ENCODE results near the gene ENDOG.
"Not testable (repeated sequence)": the region's sequence is repeated elsewhere in the genome, so short reads cannot be mapped to it uniquely, and the experiment has no call there.

Gene ENDOG

GRCh38 chr9:128818099-128818838 lies at the start of gene ENDOG:
Gene ENDOG (plus strand): TSS chr9:128818500. CDS start chr9:128818685, 185 bp downstream.
- ATAC-seq (ENCODE audit: low read depth) = peak; percentile 91
- Mint-ChIP-seq H3K4me1 (peaks cover 17% of the 10 kb centered on the region), H3K27ac (peak within 1 kb of the TSS; percentile 57)

DNA sequence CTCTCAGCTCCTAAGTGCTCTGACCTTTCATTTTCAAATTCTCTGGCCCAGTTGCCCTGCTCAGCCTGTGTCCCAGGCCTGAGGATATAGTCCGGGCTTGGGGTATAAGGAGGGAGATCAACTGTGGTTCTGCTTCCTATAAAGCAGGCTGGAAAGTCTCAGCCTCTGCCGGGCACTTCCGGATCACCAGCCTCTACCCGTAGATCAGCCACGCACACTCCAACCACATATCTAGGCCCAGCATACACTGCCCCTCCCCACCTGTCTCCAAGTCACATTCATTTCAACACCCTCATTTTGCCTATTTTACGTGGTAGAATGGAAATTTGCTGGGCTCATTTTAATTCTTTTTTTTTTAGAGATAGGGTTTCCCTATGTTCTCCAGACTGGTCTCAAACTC lies 49.7 kb upstream of the ENDOG start:
- Mint-ChIP-seq H3K4me1 (peaks cover 31% of the 10 kb centered on the region), H3K4me3 (no peak overlapping the region), H3K27ac (no peak overlapping the region), H3K36me3 (peaks cover 9% of the 10 kb centered on the region), H3K9me3 (no peaks in the 10 kb centered on the region), H3K27me3 (no peaks in the 10 kb centered on the region)
- DNase-seq (ENCODE audit: low spot score in 2 of 2) (no peak), ATAC-seq (ENCODE audit: low read depth) (no peak)

More at GRCh38 chr9:128818099-128818838, at the start of gene ENDOG:
- no peaks in the 10 kb centered on the region for H3K27me3 Mint-ChIP-seq
- H3K4me3 Mint-ChIP-seq = peak within 1 kb of the TSS; percentile 89
- DNase-seq (ENCODE audit: low spot score in 2 of 2) = peak; percentile 98 to 99
- H3K9me3 Mint-ChIP-seq = no peaks in the 10 kb centered on the region
- peaks cover 8% of the 10 kb centered on the region for H3K36me3 Mint-ChIP-seq

DNA sequence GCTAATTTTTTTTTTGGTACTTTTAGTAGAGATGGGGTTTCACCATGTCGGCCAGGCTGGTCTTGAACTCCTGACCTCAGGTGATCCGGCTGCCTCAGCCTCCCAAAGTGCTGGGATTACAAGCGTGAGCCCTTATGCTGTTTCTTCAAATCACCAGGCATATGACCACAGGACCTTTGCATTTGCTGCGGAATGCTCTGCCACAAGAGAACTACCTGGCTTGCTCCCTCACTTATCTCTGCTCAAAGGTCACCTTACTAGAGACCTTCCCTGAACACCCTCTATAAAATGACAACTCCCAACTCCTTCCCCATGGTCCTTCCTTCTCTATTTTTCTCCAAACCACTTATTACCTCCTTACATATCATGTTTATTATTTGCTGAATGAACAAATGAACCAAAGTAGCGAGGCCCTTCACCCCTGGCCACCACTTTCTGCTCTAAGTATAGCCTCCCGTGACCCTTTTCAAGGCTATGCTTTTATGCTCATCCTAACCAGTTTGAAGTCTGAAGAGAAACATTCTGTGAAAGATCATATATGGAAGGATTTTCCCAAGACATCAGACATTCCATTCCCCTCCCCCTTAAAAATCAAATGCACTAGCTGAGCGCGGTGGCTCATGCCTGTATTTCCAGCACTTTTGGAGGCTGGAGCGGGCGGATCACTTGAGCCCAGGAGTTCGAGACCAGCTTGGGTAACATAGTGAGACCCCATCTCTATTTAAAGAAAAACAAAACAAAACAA lies 47.8 kb upstream of the ENDOG start:
- ATAC-seq (ENCODE audit: low read depth) (no peak), DNase-seq (ENCODE audit: low spot score in 2 of 2) (no peak)
- H3K4me1 Mint-ChIP-seq = peaks cover 30% of the 10 kb centered on the region
- peak overlapping the region; percentile 97 for H3K27ac Mint-ChIP-seq
- no peaks in the 10 kb centered on the region for H3K27me3 Mint-ChIP-seq
- peak overlapping the region; percentile 96 for H3K4me3 Mint-ChIP-seq
- peaks cover 4% of the 10 kb centered on the region for H3K9me3 Mint-ChIP-seq
- peaks cover 13% of the 10 kb centered on the region for H3K36me3 Mint-ChIP-seq

GRCh38 chr9:128771094-128771721 lies 47.1 kb upstream of the ENDOG start:
- Mint-ChIP-seq H3K4me1 (peaks cover 30% of the 10 kb centered on the region), H3K36me3 (peaks cover 13% of the 10 kb centered on the region), H3K27me3 (no peaks in the 10 kb centered on the region), H3K27ac (peak overlapping the region; percentile 97), H3K9me3 (peaks cover 4% of the 10 kb centered on the region), H3K4me3 (peak overlapping the region; percentile 96)
- DNase-seq (ENCODE audit: low spot score in 2 of 2) (peak in 1 of 2 donors; percentile 16), ATAC-seq (ENCODE audit: low read depth) (peak; percentile 12)

GRCh38 chr9:128771745-128772519 lies 46.4 kb upstream of the ENDOG start, which contains the start of gene ZER1:
Gene ZER1 (minus strand): TSS chr9:128771927. CDS start chr9:128755565, 16,362 bp downstream.
- H3K36me3 Mint-ChIP-seq = peaks cover 13% of the 10 kb centered on the region
- peaks cover 30% of the 10 kb centered on the region for H3K4me1 Mint-ChIP-seq
- peaks cover 4% of the 10 kb centered on the region for H3K9me3 Mint-ChIP-seq
- peak within 1 kb of the TSS; percentile 97 for H3K27ac Mint-ChIP-seq
- peak; percentile 92 for ATAC-seq (ENCODE audit: low read depth)
- DNase-seq (ENCODE audit: low spot score in 2 of 2) = peak; percentile 92 to 98
- H3K27me3 Mint-ChIP-seq = no peaks in the 10 kb centered on the region
- H3K4me3 Mint-ChIP-seq = peak within 1 kb of the TSS; percentile 96

DNA sequence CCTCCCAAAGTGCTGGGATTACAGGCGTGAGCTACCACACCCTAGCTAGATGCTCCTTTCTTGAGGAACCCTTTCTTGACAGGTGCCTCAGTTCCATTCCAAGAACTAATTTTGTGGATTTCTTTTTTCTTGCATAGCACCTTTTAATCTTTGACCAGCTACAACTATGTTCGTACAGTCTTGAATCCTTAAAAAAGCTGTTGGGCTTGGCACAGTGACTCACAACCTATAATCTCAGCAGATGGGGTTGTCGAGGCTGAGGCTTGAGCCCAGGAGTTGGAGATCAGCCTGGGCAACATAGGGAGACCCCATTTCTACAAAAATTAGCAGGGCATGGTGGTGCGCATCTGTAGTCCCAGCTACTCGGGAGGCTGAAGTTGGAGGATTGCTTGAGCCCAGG lies 45.3 kb upstream of the ENDOG start:
- Mint-ChIP-seq H3K4me1 (peaks cover 24% of the 10 kb centered on the region), H3K9me3 (peaks cover 4% of the 10 kb centered on the region), H3K27me3 (no peaks in the 10 kb centered on the region), H3K27ac (no peak overlapping the region), H3K36me3 (peaks cover 9% of the 10 kb centered on the region), H3K4me3 (peak overlapping the region; percentile 51)
- ATAC-seq (ENCODE audit: low read depth) (no peak), DNase-seq (ENCODE audit: low spot score in 2 of 2) (no peak)

- Mint-ChIP-seq H3K4me1 (peaks cover 16% of the 10 kb centered on the region), H3K27me3 (no peaks in the 10 kb centered on the region), H3K27ac (no peak overlapping the region), H3K36me3 (peaks cover 9% of the 10 kb centered on the region), H3K9me3 (peaks cover 4% of the 10 kb centered on the region), H3K4me3 (no peak overlapping the region)
- DNase-seq (ENCODE audit: low spot score in 2 of 2) (no peak), ATAC-seq (ENCODE audit: low read depth) (no peak)
These were observed 43.5 kb upstream of the ENDOG start for GRCh38 chr9:128774804-128775203.

- not testable (repeated sequence) for H3K4me1 Mint-ChIP-seq; ATAC-seq (ENCODE audit: low read depth); H3K9me3 Mint-ChIP-seq; H3K27ac Mint-ChIP-seq; H3K36me3 Mint-ChIP-seq; DNase-seq (ENCODE audit: low spot score in 2 of 2); H3K4me3 Mint-ChIP-seq; H3K27me3 Mint-ChIP-seq
These were observed 38.2 kb upstream of the ENDOG start for GRCh38 chr9:128780093-128780492.

GRCh38 chr9:128781187-128782070 lies 36.9 kb upstream of the ENDOG start:
- peak; percentile 29 for ATAC-seq (ENCODE audit: low read depth)
- peaks cover 2% of the 10 kb centered on the region for H3K9me3 Mint-ChIP-seq

GRCh38 chr9:128782669-128783068 lies 35.6 kb upstream of the ENDOG start:
- H3K4me3 Mint-ChIP-seq = no peak overlapping the region
- H3K27ac Mint-ChIP-seq = no peak overlapping the region
- H3K27me3 Mint-ChIP-seq = no peaks in the 10 kb centered on the region
- peaks cover 10% of the 10 kb centered on the region for H3K4me1 Mint-ChIP-seq
- no peak for ATAC-seq (ENCODE audit: low read depth)
- peaks cover 2% of the 10 kb centered on the region for H3K9me3 Mint-ChIP-seq
- no peaks in the 10 kb centered on the region for H3K36me3 Mint-ChIP-seq
- no peak for DNase-seq (ENCODE audit: low spot score in 2 of 2)

More at GRCh38 chr9:128781187-128782070, 36.9 kb upstream of the ENDOG start:
- no peak for DNase-seq (ENCODE audit: low spot score in 2 of 2)
- Mint-ChIP-seq H3K27me3 (no peaks in the 10 kb centered on the region), H3K27ac (no peak overlapping the region), H3K36me3 (no peaks in the 10 kb centered on the region), H3K4me3 (no peak overlapping the region), H3K4me1 (peaks cover 7% of the 10 kb centered on the region)

- Mint-ChIP-seq H3K27ac (no peak overlapping the region), H3K4me1 (peaks cover 15% of the 10 kb centered on the region), H3K36me3 (no peaks in the 10 kb centered on the region), H3K27me3 (no peaks in the 10 kb centered on the region), H3K9me3 (peaks cover 2% of the 10 kb centered on the region), H3K4me3 (no peak overlapping the region)
- no peak for ATAC-seq (ENCODE audit: low read depth)
- DNase-seq (ENCODE audit: low spot score in 2 of 2) = no peak
These were observed 32.9 kb upstream of the ENDOG start for GRCh38 chr9:128785427-128785826.

DNA sequence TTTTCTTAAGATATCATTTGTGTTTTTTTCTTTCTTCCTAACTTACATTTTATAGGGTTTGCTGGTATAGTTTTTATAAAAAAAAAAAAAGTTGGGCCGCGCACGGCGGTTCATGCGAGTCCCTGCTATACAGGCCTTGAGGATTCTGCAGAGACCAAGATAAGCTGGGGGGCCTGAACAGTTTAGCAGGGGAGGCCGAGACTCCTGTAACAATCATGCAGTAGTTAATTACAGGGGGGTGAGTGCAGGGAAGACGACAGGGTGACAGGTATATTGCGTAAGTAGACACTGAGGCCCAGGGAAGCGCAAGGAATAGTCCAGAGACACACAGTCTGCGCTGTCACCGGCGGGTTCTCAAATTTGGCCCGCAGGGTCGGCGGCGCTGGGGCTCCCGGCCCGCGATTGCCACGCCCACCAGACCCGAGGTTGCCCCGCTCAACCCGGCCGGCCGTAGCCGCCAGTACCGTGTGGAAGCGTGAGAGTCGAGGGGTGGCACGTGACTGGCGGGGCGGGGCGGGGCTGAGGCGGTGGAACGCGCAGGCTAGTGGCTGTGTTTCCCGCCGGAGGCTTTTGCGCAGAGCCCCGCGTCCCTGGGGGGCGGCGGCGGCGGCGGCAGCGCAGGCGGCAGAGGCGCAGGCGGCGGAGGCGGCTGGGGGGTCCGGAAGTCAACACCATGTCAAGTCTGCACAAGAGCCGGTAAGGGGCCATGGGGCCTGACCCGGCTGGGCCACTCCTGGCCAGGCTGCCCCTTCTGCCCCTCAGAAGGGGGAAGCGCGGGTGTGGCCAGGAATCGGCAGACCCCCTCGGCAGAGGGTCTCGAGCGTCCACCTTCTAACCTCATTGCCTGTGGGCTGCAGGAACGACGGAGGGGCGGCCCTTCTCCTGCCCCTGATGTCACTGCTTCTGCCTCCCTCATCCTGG lies 31.4 kb upstream of the ENDOG start, which contains the start of gene TBC1D13:
TSS of gene TBC1D13 (plus strand) at position 573 of the 921 bp plus-strand sequence. CDS start at position 674, 101 bp downstream.
- DNase-seq (ENCODE audit: low spot score in 2 of 2) (peak; percentile 95 to 96), ATAC-seq (ENCODE audit: low read depth) (peak; percentile 93)
- Mint-ChIP-seq H3K36me3 (peaks cover 6% of the 10 kb centered on the region), H3K4me1 (peaks cover 12% of the 10 kb centered on the region), H3K4me3 (peak within 1 kb of the TSS; percentile 100), H3K27me3 (no peaks in the 10 kb centered on the region), H3K9me3 (no peaks in the 10 kb centered on the region), H3K27ac (peak within 1 kb of the TSS; percentile 96)
